Measurements from ENCODE around the gene ING4.

GRCh38 chr12:6605421-6606330 is 57.2 kb downstream of the ING4 start:
- no peak for TF ChIP-seq CREB1 (CRISPR knock-in tag; IDR thresholded peaks at IDR 0.05)
- TF ChIP-seq EMX1 (CRISPR knock-in tag; IDR thresholded peaks at IDR 0.05): no peak
- TF ChIP-seq ZNF281 (CRISPR knock-in tag; IDR thresholded peaks at IDR 0.05): no peak
- no peak for TF ChIP-seq NFYB (CRISPR knock-in tag; conservative IDR thresholded peaks at IDR 0.05; ENCODE audit: low read depth)
- TF ChIP-seq CTCF (IDR thresholded peaks at IDR 0.05): no peak
- no peak for TF ChIP-seq CREM (CRISPR knock-in tag; IDR thresholded peaks at IDR 0.05)
- TF ChIP-seq ZMAT4 (CRISPR knock-in tag; IDR thresholded peaks at IDR 0.05): no peak
- TF ChIP-seq TCF7 (CRISPR knock-in tag; IDR thresholded peaks at IDR 0.05; ENCODE audit: low read depth): no peak
- no peak for TF ChIP-seq ZNF671 (CRISPR knock-in tag; IDR thresholded peaks at IDR 0.05)
- TF ChIP-seq E2F5 (CRISPR knock-in tag; IDR thresholded peaks at IDR 0.05): no peak
- TF ChIP-seq USF1 (CRISPR knock-in tag; IDR thresholded peaks at IDR 0.05): no peak
- no peak for TF ChIP-seq ATF3 (CRISPR knock-in tag; conservative IDR thresholded peaks at IDR 0.05)
- no peak for TF ChIP-seq E2F1 (CRISPR knock-in tag; IDR thresholded peaks at IDR 0.05)
- TF ChIP-seq NFE2L1 (CRISPR knock-in tag; IDR thresholded peaks at IDR 0.05): no peak
